ENCODE data around the gene TTLL1. TPM values are rescaled to one million over a fixed set of nuclear protein-coding genes. Genes with fewer than 3 reads are reported as not detected.

The TTLL1 gene
- polyA plus RNA-seq, 1 experiment: 22.1 TPM

DNA sequence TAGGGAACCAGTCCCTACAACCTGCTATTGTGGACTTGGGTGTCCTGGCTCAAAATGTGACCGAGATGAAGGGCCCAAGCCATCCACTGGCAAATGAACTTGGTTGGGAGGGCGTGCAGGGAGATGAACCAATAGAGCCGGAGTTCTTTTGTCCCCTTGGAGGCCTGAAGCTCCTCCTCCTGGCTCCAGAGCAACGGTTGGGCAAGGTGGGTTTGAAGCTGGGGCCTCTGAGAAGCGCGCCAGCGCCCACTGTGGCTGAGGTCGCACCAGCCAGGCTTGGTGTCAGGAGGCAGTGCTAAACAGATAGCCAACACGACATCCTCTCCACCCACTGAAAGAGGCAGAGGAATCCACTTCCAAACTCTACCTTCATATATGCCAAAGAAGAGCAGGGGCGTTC, 38.2 kb downstream of the TTLL1 start:
- CTCF ChIA-PET: interaction anchor here (1.2 to 2.4 kb wide), 2 partner anchors 8 to 17 kb away, joined by 3 to 9 read pairs; no protein-coding TSS in a partner anchor
- TF ChIP-seq, protein P1, sequence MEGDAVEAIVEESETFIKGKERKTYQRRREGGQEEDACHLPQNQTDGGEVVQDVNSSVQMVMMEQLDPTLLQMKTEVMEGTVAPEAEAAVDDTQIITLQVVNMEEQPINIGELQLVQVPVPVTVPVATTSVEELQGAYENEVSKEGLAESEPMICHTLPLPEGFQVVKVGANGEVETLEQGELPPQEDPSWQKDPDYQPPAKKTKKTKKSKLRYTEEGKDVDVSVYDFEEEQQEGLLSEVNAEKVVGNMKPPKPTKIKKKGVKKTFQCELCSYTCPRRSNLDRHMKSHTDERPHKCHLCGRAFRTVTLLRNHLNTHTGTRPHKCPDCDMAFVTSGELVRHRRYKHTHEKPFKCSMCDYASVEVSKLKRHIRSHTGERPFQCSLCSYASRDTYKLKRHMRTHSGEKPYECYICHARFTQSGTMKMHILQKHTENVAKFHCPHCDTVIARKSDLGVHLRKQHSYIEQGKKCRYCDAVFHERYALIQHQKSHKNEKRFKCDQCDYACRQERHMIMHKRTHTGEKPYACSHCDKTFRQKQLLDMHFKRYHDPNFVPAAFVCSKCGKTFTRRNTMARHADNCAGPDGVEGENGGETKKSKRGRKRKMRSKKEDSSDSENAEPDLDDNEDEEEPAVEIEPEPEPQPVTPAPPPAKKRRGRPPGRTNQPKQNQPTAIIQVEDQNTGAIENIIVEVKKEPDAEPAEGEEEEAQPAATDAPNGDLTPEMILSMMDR (IDR thresholded peaks at IDR 0.05; ENCODE audit: insufficient read depth, low read depth, low read length): no peak
- Histone ChIP-seq H3K4me3 (ENCODE audit: low read depth, low read length) (no peak overlapping the region), H3K36me3 (ENCODE audit: control insufficient read depth, insufficient read depth, low read length) (no peaks in the 10 kb centered on the region), H3K27me3 (ENCODE audit: control insufficient read depth, insufficient read depth, low read length) (no peaks in the 10 kb centered on the region)
- POLR2A ChIA-PET: no interaction called here
- DNase-seq (ENCODE audit: low read depth): no peak

DNA sequence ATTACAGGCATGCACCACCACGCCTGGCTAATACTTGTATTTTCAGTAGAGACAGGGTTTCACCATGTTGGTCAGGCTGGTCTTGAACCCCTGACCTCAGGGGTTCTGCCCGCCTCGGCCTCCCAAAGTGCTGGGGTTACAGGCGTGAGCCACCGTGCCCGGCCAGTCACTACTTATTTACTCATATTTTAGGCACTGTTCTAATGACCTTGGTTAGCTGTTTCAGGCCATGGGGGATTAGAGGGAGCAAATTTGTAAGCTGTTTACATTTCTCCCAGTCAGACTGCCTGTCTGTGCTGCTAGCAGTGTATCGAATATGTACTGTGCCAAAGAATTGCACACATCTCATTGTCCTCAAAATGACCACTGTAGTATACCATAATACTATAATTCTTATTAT, 41.6 kb downstream of the TTLL1 start:
- CTCF ChIA-PET: interaction anchor here (1.3 kb wide), 1 partner anchor 14 kb away, joined by 5 read pairs; no protein-coding TSS in a partner anchor
- no peak for DNase-seq (ENCODE audit: low read depth)
- H3K27me3 ChIP-seq (ENCODE audit: control insufficient read depth, insufficient read depth, low read length): no peaks in the 10 kb centered on the region
- TF ChIP-seq, protein P1 (IDR thresholded peaks at IDR 0.05; ENCODE audit: insufficient read depth, low read depth, low read length): no peak
- H3K36me3 ChIP-seq (ENCODE audit: control insufficient read depth, insufficient read depth, low read length): no peaks in the 10 kb centered on the region
- POLR2A ChIA-PET: no interaction called here
- no peak overlapping the region for H3K4me3 ChIP-seq (ENCODE audit: low read depth, low read length)

DNA sequence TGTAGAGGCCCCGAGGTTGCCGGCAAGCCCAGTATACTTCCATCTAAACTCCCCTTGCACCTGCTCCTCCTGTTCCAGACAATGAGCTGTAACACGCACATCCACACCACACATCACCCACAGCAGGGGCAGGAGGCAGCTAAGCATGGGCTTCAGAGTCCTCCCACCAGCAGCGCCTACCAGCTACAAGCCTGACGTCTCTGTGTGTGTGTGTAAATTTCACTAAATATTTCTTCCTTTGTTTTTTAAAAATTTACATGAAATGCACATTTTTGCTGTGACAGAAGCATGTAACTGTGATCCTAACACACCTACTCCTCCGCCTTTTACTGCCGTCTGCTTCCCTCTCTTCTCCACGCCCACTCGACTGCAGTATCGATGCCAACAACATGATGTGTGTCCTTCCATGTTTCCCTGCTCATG, 44.9 kb downstream of the TTLL1 start:
- Histone ChIP-seq H3K27me3 (ENCODE audit: control insufficient read depth, insufficient read depth, low read length) (no peaks in the 10 kb centered on the region), H3K36me3 (ENCODE audit: control insufficient read depth, insufficient read depth, low read length) (no peaks in the 10 kb centered on the region; the same call in 1 of the 2 replicates), H3K4me3 (ENCODE audit: low read depth, low read length) (no peak overlapping the region)
- ChIA-PET POLR2A (no interaction called here), CTCF (interaction anchor here (1.4 kb wide), 1 partner anchor 10 kb away, joined by 6 read pairs; no protein-coding TSS in a partner anchor)
- TF ChIP-seq, protein P1 (IDR thresholded peaks at IDR 0.05; ENCODE audit: insufficient read depth, low read depth, low read length): no peak
- no peak for DNase-seq (ENCODE audit: low read depth)

DNA sequence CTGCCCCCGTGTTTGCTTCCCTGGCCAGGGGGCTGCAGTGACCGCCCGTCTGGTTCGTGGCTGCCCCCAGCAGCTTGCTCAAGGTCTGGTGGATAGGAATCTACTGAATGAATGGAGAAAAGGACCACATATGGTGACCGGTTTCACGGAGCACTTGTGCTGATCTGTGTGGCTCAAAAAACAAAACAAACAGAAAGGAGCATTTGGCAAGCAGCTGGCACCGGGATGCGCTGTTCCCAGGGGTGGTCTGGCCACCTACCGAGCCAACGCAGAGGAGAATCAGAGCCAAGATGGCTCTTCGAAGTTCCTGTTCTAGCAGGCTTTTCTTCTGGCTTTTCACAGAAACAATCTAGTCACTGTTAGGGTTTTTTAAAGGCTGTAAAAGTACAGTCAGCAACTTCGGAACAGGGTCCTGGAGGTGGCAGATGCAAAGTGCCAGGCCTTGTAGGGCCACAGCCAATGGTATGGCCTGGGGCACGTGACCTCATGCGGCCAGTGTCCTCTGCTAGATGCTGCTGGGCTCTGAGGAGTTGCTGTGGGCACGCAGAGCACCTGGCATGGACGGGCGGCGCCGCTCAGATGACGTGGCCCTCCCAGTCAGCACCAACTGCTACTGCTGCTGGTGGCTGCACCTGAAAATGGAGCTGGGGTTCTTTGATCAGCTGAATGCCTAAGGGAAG, 47.0 kb downstream of the TTLL1 start:
- TF ChIP-seq, protein P1 (IDR thresholded peaks at IDR 0.05; ENCODE audit: insufficient read depth, low read depth, low read length): no peak
- Histone ChIP-seq H3K36me3 (ENCODE audit: control insufficient read depth, insufficient read depth, low read length) (no peaks in the 10 kb centered on the region; the same call in 1 of the 2 replicates), H3K27me3 (ENCODE audit: control insufficient read depth, insufficient read depth, low read length) (no peaks in the 10 kb centered on the region), H3K4me3 (ENCODE audit: low read depth, low read length) (no peak overlapping the region)
- CTCF ChIA-PET: interaction anchor here (0.6 to 1.7 kb wide), 3 partner anchors 9 to 11 kb away, joined by 3 to 8 read pairs (median 5); no protein-coding TSS in a partner anchor
- POLR2A ChIA-PET: no interaction called here
- DNase-seq (ENCODE audit: low read depth): no peak

DNA sequence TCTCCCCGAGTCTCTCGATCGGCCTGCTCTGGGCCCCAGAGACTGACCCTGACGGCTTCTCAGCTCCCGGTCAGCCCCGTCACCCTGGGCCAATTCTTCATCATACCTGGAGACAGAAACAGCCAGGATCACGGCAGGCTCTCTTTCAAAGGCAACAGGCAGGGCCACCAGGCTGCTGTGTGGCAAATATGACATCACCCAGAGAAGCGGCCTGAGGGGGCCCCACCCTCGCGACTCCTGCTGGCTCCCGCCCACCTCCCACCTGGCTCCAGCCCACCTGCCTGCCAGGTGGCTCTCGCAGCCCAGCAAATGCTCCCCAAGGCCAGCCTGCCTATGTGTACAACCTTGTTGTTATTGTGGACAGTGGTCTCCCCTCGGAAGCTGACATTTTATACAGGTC, 49.4 kb downstream of the TTLL1 start:
- H3K36me3 ChIP-seq (ENCODE audit: control insufficient read depth, insufficient read depth, low read length): no peaks in the 10 kb centered on the region; the same call in 1 of the 2 replicates
- ChIA-PET POLR2A (no interaction called here), CTCF (interaction anchor here (0.8 kb wide), 1 partner anchor 19 kb away, joined by 3 read pairs; no protein-coding TSS in a partner anchor)
- no peak for DNase-seq (ENCODE audit: low read depth)
- TF ChIP-seq, protein P1 (IDR thresholded peaks at IDR 0.05; ENCODE audit: insufficient read depth, low read depth, low read length): no peak
- no peaks in the 10 kb centered on the region for H3K27me3 ChIP-seq (ENCODE audit: control insufficient read depth, insufficient read depth, low read length)
- H3K4me3 ChIP-seq (ENCODE audit: low read depth, low read length): no peak overlapping the region

All from BJ (cell line).